Measurements from ENCODE around the gene AP4M1. TPM values are rescaled to one million over a fixed set of nuclear protein-coding genes. Genes with fewer than 3 reads are reported as not detected.

The AP4M1 gene
- total RNA-seq: 10 to 100 TPM; 13.0 to 13.1 TPM

- H3K27me3 Mint-ChIP-seq: peaks cover 8% of the 10 kb centered on the region
- H3K4me3 Mint-ChIP-seq: peak within 1 kb of the TSS; percentile 92
- H3K36me3 Mint-ChIP-seq: peaks cover 47% of the 10 kb centered on the region
- peak within 1 kb of the TSS; percentile 97 for H3K27ac Mint-ChIP-seq
- peaks cover 38% of the 10 kb centered on the region for H3K4me1 Mint-ChIP-seq
- DNase-seq: peak; percentile 99
- H3K9me3 Mint-ChIP-seq: no peaks in the 10 kb centered on the region
Measured at GRCh38 chr7:100101016-100101862, at the start of gene AP4M1, which contains the start of gene MCM7. AP4M1 (plus strand) TSS chr7:100101643; CDS start chr7:100101715, 72 bp downstream. MCM7 (minus strand) TSS chr7:100101397; CDS start chr7:100101294, 103 bp downstream.

DNA sequence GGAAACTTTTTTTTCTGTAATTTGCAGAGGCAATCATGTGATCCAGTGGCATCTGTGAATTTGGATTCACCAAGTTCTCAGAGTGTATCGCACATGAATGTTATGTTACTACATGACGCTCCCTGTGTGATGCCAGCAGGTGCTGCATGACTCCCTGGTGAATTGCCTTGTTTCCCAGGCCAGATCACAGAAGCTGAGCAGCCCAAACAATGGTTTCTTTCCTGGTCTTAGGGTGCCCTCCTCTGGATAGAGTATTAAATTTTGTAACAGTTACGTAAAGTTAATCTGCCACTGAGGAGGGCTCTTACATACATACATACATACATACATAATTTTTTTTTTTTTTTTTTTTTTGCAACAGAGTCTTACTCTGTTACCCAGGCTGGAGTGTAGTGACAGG is 48.2 kb upstream of the AP4M1 start:
- Mint-ChIP-seq H3K4me1 (peaks cover 18% of the 10 kb centered on the region), H3K9me3 (no peaks in the 10 kb centered on the region), H3K27me3 (no peaks in the 10 kb centered on the region), H3K36me3 (peaks cover 2% of the 10 kb centered on the region), H3K4me3 (no peak overlapping the region), H3K27ac (no peak overlapping the region)
- no peak for DNase-seq

DNA sequence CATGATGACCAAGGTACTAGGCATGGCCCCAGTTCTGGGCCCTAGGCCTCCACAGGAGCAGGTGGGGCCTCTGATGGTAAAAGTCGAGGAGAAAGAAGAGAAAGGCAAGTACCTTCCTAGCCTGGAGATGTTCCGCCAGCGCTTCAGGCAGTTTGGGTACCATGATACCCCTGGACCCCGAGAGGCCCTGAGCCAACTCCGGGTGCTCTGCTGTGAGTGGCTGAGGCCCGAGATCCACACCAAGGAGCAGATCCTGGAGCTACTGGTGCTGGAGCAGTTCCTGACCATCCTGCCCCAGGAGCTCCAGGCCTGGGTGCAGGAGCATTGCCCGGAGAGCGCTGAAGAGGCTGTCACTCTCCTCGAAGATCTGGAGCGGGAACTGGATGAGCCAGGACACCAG is 44.4 kb upstream of the AP4M1 start:
- H3K27ac Mint-ChIP-seq: no peak overlapping the region
- no peak for DNase-seq
- H3K27me3 Mint-ChIP-seq: no peaks in the 10 kb centered on the region
- H3K4me1 Mint-ChIP-seq: no peaks in the 10 kb centered on the region
- H3K4me3 Mint-ChIP-seq: no peak overlapping the region
- H3K36me3 Mint-ChIP-seq: peaks cover 8% of the 10 kb centered on the region
- no peaks in the 10 kb centered on the region for H3K9me3 Mint-ChIP-seq

DNA sequence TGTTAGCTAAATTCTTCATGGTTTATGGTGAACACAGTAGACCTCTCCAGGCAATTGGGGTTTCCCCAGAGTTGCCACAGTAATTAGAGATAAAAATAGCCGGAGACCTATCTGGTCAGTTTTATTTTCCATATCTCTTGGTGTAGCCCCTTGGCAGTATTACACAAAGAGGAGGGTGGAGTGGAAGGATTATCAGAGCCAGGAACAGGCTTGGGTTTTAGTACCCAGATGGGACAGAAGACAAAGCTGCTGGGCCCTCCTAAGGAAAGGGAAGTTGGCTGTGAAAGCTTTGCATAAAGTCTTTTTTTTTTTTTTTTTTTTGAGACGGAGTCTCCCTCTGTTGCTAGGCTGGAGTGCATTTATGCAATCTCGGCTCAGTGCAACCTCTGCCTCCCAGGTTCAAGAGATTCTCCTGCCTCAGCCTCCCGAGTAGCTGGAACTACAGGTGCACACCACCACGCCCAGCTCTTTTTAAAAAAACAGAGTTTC is 42.1 kb upstream of the AP4M1 start:
- Mint-ChIP-seq H3K36me3 (peaks cover 8% of the 10 kb centered on the region), H3K4me1 (no peaks in the 10 kb centered on the region), H3K9me3 (no peaks in the 10 kb centered on the region), H3K27me3 (no peaks in the 10 kb centered on the region), H3K4me3 (no peak overlapping the region), H3K27ac (no peak overlapping the region)
- DNase-seq: no peak

DNA sequence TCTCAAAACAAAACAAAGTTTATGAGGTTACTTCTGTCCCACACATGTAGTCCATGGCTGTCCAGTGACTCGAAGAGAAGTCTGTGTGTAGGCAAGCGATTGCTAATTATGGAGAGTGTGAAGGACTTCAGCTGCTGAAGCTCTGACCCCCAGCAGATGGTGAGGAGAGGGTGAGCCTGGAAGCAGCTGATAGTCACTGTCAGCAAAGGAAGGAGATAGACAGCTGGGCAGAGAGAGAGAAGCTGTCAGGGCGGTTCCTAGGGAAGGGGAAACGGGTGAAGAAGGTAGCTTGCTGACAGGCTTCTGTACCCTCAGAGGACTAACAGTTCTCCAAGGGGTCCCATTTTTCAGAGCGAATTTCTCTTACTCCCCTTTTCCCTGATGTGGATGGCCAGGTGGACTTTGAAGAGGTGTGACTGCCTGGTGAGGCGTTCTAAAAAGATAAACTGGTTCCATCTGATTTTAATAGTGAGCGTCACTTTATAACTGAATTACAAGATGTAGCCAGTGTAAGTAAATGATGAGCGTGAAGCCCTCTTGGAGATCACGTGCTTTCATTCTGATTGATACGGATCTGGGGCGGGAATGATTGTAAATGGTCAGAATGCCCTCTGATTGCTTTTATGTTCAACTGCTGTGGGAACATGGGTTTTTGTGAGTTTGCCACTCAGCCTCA is 39.8 kb upstream of the AP4M1 start:
- no peaks in the 10 kb centered on the region for H3K9me3 Mint-ChIP-seq
- no peaks in the 10 kb centered on the region for H3K27me3 Mint-ChIP-seq
- DNase-seq: no peak
- H3K4me3 Mint-ChIP-seq: no peak overlapping the region
- H3K27ac Mint-ChIP-seq: peak overlapping the region; percentile 6
- no peaks in the 10 kb centered on the region for H3K4me1 Mint-ChIP-seq
- H3K36me3 Mint-ChIP-seq: peaks cover 10% of the 10 kb centered on the region

DNA sequence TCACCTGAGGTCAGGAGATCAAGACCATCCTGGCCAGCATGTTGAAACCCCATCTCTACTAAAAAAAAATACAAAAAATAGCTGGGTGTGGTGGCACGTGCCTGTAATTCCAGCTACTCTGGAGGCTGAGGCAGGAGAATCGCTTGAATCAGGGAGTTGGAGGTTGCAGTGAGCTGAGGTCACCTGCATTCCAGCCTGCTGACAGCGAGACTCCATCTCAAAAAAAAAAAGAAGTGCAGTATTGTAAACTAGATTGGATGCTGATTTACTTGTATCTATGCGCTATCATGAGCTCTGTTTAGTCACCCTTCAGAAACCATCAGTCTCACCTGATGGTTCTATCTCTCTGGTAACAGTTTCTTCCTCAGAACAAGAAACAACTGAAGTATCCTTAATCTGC is 38.1 kb upstream of the AP4M1 start:
- Mint-ChIP-seq H3K36me3 (peaks cover 17% of the 10 kb centered on the region), H3K27me3 (no peaks in the 10 kb centered on the region), H3K4me1 (no peaks in the 10 kb centered on the region), H3K27ac (no peak overlapping the region), H3K4me3 (no peak overlapping the region), H3K9me3 (no peaks in the 10 kb centered on the region)
- no peak for DNase-seq

- H3K4me3 Mint-ChIP-seq: no peak overlapping the region
- H3K36me3 Mint-ChIP-seq: peaks cover 17% of the 10 kb centered on the region
- no peak overlapping the region for H3K27ac Mint-ChIP-seq
- no peak for DNase-seq
- no peaks in the 10 kb centered on the region for H3K9me3 Mint-ChIP-seq
- no peaks in the 10 kb centered on the region for H3K4me1 Mint-ChIP-seq
- H3K27me3 Mint-ChIP-seq: no peaks in the 10 kb centered on the region
Measured at GRCh38 chr7:100064162-100064561, 37.3 kb upstream of the AP4M1 start.

DNA sequence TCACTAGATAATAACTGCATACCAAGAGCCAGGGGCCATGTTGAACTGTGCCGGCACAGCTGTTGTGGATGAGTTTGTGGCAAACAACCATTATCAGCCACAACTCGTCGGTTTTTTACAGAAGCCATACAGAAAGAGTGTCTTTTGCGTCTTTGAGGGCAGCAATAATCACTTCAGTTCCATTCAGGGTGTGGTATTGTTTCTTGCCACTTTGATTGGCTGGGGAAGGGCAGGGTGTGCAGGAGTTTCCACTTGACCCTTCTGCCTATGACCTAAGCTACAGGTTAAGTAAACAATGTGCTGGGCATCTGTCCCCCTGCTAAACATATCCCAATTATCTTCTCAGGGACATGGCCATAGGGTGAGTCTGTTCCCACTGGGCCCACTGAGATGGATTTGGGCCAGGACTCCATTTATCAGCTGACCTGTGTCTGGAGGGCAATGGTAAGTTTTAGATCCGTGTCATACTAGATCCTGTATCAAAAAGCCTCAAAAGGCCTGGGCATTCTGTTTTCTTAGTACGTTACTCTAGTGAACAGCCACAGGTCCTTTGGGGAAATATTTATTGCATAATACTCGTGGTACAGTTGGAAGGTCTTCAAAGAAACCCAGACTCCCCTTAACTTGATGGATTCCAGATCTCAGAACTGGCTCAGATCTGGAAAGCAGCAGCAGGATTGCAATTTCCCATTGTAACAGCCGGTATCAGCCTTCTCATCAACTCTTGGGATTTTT is 35.8 kb upstream of the AP4M1 start:
- H3K27ac Mint-ChIP-seq: no peak overlapping the region
- no peaks in the 10 kb centered on the region for H3K27me3 Mint-ChIP-seq
- no peak for DNase-seq
- H3K36me3 Mint-ChIP-seq: peaks cover 27% of the 10 kb centered on the region
- no peaks in the 10 kb centered on the region for H3K4me1 Mint-ChIP-seq
- H3K9me3 Mint-ChIP-seq: peaks cover 7% of the 10 kb centered on the region
- no peak overlapping the region for H3K4me3 Mint-ChIP-seq

GRCh38 chr7:100066953-100067352 is 34.5 kb upstream of the AP4M1 start:
- Mint-ChIP-seq H3K4me3 (no peak overlapping the region), H3K4me1 (no peaks in the 10 kb centered on the region), H3K36me3 (peaks cover 39% of the 10 kb centered on the region), H3K27me3 (no peaks in the 10 kb centered on the region), H3K9me3 (peaks cover 21% of the 10 kb centered on the region), H3K27ac (no peak overlapping the region)
- no peak for DNase-seq

DNA sequence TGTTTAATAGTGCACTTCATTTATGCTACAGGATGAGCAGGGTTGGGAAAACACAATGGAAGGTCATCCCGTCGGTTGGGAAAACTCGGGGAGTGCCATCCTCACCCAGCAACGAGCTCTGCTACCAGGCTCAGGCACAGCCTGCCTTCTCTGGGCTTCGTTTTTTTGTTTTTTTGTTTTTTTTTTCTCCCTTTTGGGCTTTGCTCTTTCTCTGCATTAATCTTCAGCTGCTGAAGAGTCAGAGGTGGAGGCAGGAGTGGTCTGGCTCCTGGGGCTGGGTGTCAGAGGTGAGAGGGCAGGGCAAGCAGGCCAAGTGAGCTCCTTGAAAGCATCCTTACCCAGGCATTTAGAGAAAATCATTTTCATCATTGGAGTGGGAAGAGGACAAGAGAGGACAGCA is 31.5 kb upstream of the AP4M1 start:
- H3K9me3 Mint-ChIP-seq: peaks cover 30% of the 10 kb centered on the region
- no peaks in the 10 kb centered on the region for H3K27me3 Mint-ChIP-seq
- H3K4me3 Mint-ChIP-seq: no peak overlapping the region
- peaks cover 69% of the 10 kb centered on the region for H3K36me3 Mint-ChIP-seq
- DNase-seq: no peak
- no peaks in the 10 kb centered on the region for H3K4me1 Mint-ChIP-seq
- no peak overlapping the region for H3K27ac Mint-ChIP-seq

DNA sequence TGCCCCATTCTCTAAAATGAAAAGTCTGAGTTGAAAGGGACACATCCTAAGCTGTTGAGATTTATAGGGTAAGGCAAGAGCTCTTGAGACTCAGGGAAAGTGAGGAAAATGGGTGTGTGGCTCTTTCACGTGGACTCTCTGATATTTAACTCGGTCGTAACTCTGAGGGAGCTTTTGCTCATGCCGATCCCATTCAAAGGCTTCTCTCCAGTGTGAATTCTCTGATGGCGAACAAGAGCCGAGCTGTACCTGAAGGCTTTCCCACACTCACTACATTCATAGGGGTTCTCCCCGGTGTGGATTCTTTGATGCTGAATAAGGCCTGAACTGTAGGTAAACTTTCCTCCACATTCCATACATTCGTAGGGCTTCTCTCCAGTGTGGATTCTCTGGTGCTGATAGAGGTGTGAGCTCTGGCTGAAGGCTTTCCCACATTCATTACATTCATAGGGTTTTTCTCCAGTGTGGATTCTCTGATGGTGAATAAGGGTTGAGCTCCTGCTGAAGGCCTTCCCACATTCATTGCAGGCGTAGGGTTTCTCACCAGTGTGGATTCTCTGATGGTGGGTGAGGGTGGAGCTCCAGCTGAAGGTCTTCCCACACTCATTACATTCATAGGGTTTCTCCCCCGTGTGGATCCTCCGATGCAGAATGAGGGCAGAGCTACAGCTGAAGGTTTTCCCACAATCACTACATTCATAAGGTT is 30.3 kb upstream of the AP4M1 start:
- Mint-ChIP-seq H3K36me3 (peaks cover 78% of the 10 kb centered on the region), H3K27me3 (no peaks in the 10 kb centered on the region), H3K4me3 (no peak overlapping the region), H3K9me3 (peaks cover 30% of the 10 kb centered on the region), H3K27ac (no peak overlapping the region), H3K4me1 (no peaks in the 10 kb centered on the region)
- DNase-seq: no peak

GRCh38 chr7:100072462-100072861 is 29.0 kb upstream of the AP4M1 start:
- peaks cover 3% of the 10 kb centered on the region for H3K4me1 Mint-ChIP-seq
- H3K27me3 Mint-ChIP-seq: no peaks in the 10 kb centered on the region
- peaks cover 77% of the 10 kb centered on the region for H3K36me3 Mint-ChIP-seq
- no peak for DNase-seq
- H3K4me3 Mint-ChIP-seq: no peak overlapping the region
- peaks cover 30% of the 10 kb centered on the region for H3K9me3 Mint-ChIP-seq
- H3K27ac Mint-ChIP-seq: no peak overlapping the region

GRCh38 chr7:100074841-100075240 is 26.6 kb upstream of the AP4M1 start:
- H3K27ac Mint-ChIP-seq: peak overlapping the region; percentile 54
- H3K36me3 Mint-ChIP-seq: peaks cover 72% of the 10 kb centered on the region
- no peaks in the 10 kb centered on the region for H3K27me3 Mint-ChIP-seq
- H3K9me3 Mint-ChIP-seq: peaks cover 29% of the 10 kb centered on the region
- H3K4me1 Mint-ChIP-seq: peaks cover 10% of the 10 kb centered on the region
- DNase-seq: no peak
- H3K4me3 Mint-ChIP-seq: no peak overlapping the region

DNA sequence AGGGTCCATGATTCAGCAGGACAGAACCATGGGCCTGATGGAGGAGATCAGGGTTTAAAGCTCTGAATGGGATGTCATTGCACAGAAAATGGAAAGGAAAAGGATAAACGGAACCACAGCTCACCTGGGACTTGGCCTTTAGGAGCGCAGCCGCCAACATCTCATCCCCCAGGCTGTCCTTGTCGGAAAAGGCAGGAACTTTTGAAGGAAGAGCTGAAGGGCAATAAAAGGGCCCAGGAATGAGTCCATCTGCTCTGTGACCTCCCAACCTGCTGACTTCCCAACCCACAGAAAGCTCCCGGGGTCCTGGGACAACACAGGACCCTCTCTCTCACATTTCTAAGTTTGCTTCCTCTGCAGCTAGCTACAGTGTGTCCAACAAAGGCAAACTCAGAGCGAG is 26.0 kb upstream of the AP4M1 start:
- no peaks in the 10 kb centered on the region for H3K27me3 Mint-ChIP-seq
- H3K9me3 Mint-ChIP-seq: peaks cover 25% of the 10 kb centered on the region
- H3K27ac Mint-ChIP-seq: no peak overlapping the region
- DNase-seq: no peak
- H3K4me1 Mint-ChIP-seq: peaks cover 16% of the 10 kb centered on the region
- peaks cover 70% of the 10 kb centered on the region for H3K36me3 Mint-ChIP-seq
- no peak overlapping the region for H3K4me3 Mint-ChIP-seq
